LNCaP clone FGC (cell line): ENCODE measurements around the gene SLC6A13.
A peak's percentile ranks its signal among the peaks of the same experiment; 100 is the strongest.

Experiments used
- DNase-seq: peaks from one replicate; pipeline ENCODE4 v3.0.0-alpha.2; 2011; ENCODE audit warnings: low read depth
- H3K4me3 ChIP-seq: 2 replicates; pipeline ENCODE4 v1.5.1; 2011; ENCODE audit warnings: mild to moderate bottlenecking, low read depth, low read length, control low read depth
- TF ChIP-seq, protein P1 (sequence below): IDR thresholded peaks from 2 replicates; pipeline ENCODE4 v1.5.1; 2012; ENCODE audit warnings: mild to moderate bottlenecking; ENCODE audit not compliant: control insufficient read depth, insufficient read depth; ENCODE audit errors: extremely low read depth

SLC6A13 gene

DNA sequence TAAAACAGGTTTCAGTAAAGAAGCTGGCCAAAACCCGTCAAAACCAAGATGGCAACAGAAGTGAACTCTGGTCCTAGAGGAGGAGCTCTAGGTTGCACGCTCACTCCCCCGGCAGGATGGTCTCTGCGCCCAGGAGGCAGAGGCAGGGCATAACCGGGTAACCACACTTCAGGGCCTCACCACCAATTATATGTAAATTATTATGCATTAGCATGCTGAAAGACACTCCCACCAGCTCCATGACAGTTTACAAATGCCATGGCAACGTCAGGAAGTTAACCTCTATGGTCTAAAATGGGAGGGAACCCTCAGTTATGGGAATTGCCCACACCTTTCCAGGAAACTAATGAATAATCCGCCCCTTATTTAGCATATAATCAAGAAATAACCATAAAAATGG lies 28.6 kb downstream of the SLC6A13 start:
- TF ChIP-seq, protein P1, sequence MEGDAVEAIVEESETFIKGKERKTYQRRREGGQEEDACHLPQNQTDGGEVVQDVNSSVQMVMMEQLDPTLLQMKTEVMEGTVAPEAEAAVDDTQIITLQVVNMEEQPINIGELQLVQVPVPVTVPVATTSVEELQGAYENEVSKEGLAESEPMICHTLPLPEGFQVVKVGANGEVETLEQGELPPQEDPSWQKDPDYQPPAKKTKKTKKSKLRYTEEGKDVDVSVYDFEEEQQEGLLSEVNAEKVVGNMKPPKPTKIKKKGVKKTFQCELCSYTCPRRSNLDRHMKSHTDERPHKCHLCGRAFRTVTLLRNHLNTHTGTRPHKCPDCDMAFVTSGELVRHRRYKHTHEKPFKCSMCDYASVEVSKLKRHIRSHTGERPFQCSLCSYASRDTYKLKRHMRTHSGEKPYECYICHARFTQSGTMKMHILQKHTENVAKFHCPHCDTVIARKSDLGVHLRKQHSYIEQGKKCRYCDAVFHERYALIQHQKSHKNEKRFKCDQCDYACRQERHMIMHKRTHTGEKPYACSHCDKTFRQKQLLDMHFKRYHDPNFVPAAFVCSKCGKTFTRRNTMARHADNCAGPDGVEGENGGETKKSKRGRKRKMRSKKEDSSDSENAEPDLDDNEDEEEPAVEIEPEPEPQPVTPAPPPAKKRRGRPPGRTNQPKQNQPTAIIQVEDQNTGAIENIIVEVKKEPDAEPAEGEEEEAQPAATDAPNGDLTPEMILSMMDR: no peak
- no peak overlapping the region for H3K4me3 ChIP-seq

DNA sequence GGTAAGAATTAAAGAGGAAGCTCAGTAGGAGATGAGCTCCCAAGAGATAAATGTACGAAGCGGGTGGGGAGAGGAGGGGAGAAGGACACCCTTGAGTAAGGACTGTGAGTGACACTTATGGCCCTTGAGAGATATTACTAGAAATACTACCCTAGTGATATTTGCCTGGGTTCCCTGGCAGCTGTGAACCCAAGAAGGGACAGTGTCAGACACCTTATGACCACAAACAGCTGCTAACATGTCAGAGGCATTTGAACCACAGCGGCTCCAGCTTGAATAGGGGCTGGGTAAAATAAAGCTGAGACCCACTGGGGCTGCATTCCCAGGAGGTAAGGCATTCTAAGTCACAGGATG lies 29.0 kb downstream of the SLC6A13 start:
- no peak overlapping the region for H3K4me3 ChIP-seq
- TF ChIP-seq, protein P1: no peak
- DNase-seq: no peak

More for the DNA sequence above, 28.6 kb downstream of the SLC6A13 start:
- DNase-seq: no peak

DNA sequence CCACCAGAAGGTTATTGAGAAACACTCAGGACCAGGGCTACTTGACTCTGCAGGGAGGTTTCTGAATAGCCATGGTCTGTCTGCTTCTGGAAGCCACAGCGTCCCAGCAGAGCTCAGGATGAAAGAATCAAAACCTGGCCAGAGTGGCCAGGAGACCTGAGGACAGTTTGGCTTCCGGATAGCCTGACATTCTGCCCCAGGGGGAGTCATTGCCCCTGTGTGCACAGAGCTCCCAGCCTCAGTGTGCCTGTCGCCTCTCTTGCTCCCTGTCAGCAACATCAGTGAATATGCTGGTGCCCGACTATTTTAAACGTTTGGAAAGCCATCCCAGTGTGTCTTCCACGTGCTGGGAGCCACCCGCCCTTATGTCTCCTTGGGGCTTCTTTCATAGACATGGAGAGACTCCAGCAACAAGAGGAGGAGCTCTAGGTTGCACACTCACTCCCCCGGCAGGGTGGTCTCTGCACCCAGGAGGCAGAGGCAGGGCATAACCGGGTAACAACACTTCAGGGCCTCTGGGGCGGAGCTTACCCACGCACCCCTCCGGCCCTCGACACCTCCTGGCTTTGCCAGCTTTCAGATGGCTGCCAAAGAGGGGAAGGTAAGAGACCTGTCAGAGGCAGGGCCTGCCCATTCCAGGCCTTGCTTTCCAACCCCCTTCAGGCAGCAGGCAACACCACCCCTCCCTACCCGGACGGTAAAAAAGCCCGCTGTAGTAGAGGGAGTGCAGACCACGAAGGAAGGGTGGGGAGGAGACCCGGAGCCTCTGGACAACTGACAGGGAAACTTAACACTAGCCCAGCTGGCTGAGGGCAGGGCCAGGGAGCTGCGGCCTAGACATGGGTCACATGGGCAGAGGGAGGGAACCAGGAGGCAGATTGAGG lies 29.7 kb downstream of the SLC6A13 start:
- no peak overlapping the region for H3K4me3 ChIP-seq
- TF ChIP-seq, protein P1: no peak
- no peak for DNase-seq

DNA sequence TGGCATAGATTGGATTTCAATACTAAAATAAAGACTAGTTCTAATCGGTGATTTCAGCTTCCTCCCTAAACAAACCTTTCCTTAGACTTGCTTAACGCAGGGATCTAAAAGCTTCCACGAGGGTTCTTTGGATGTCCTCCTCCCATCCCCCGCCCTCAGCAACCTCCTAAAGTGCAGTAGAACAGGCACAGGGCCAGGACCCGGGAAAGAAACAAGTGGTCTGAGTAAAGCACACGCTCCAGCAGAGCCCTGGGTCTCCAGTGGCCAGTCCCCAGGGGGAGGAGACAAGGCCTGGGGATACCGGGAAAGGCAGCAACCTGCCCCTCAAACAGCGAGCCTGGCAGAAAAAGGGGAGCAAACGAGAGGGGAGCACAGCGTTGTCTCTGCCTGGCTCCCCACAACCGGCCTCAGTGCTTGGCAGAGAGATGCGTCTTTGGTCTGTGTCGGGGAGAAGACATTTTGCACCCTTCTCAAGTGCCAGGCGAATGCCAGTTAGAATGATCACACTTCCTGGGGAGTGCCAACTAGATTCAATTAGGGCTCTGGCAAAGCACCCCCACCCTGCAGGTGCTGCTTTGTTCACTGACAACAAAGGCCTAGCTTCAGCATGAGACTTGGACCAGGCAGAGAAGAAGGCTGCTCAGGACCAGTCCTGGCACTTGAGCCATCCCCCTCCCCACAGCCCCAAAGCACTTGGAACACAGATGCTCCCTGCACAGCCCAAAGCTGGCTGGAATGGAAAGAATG lies 31.5 kb downstream of the SLC6A13 start:
- DNase-seq: no peak
- H3K4me3 ChIP-seq: no peak overlapping the region
- TF ChIP-seq, protein P1: no peak

DNA sequence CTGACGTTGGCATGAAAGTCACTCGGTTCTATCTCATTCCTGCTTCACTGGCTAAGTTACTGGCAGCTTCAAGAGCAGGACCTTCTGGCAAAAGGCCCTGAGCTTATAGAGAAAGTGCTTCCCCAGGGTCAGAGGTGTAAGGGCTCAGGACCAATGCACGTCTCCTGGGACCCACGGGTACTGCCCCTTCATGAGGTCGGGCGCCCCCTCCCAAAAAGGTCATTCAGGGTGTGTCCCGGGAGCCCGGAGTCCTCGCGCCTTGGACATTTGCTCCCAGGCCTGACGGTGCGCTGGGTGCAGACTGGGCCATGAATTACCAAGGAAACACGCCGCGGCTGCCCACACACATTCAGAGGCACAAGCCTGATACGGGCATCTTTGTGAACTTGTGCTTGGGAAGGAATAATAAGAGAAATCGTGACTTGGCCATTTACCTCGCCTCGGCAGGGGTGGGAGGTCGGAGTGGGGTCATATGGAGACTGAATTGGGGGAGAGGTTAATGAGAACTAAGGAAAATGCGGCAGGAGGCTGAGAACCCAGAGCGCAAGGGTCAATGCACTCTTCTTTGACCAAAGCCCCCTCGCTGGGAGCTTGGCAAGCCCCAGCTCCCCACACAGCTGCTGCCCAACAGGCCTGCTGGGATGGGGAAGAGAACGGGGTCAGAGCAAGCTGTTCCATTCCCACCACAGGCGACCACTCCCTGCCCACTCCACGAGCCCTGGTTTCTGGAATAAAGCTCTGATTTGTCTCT lies 33.0 kb downstream of the SLC6A13 start:
- TF ChIP-seq, protein P1: no peak

DNA sequence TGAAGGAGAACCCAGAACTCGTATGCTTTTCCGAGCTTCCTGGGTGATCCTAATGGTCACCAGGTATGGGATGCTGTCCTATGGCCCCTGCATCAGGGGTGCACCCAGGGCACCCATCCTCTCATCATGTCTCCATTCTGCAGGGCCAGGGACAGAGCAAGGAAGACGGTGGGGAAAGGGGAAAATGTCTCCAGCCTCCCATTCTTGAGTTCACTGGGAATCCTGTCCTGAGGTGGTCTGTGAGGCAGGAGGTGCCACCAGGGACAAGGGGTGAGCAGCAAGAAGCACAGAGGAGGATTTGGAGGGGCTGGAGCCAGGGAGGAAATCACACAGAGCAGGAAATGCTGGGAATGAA lies 33.8 kb downstream of the SLC6A13 start:
- H3K4me3 ChIP-seq: no peak overlapping the region
- TF ChIP-seq, protein P1: no peak
- DNase-seq: no peak

More for the DNA sequence above, 33.0 kb downstream of the SLC6A13 start:
- DNase-seq: peak; percentile 11
- H3K4me3 ChIP-seq: no peak overlapping the region
